GM12864 (cell line): ENCODE data around the gene MB.

Experiments used
- DNase-seq: peaks from one replicate; pipeline ENCODE4 v3.0.0-alpha.2; 2011; ENCODE audit warnings: low read depth
- H3K4me3 ChIP-seq: 2 replicates; pipeline ENCODE4 v1.5.1; 2011; ENCODE audit warnings: mild to moderate bottlenecking, low read depth, low read length, control low read depth
- TF ChIP-seq, protein P1 (sequence below): IDR thresholded peaks from 2 replicates; pipeline ENCODE4 v1.5.1; 2011; ENCODE audit warnings: low read depth, mild to moderate bottlenecking, moderate library complexity, low read length, control low read depth, inconsistent platforms; ENCODE audit errors: missing control alignments

MB gene

DNA sequence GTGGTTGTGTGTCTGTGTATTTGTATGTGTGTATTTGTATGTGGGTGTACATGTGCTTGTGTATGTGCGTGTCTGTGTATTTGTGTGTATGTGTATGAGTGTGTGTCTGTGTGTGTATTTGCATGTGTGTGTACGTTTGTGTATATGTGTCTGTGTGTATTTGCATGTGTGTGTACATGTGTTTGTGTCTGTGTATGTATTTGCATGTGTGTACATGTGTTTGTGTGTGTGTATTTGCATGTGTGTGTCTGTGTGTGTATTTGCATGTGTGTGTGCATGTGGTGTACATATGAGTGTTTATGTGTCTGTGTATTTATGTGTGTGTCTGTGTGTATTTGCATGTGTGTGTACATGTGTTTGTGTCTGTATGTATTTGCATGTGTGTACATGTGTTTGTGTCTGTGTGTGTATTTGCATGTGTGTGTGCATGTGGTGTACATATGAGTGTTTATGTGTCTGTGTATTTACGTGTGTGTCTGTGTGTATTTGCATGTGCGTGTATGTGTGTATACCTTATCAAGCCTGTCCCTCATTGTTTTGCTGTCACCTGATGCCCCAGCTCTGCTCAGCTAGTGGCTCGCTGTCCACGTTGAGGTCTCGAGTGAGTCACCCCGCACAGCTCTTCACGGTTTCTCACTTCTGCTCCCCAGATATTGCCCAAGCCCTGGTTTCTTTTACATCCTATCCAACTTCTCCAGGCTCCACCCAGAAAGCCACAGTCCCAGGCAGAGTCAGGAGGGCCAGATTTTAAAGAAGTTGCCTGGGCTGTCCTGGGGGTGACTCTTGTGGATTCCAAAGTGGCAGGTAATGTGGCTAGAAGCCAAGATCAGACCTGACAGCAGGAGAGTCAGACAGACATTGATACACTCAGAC, 15.2 kb downstream of the MB start:
- DNase-seq = no peak
- no peak overlapping the region for H3K4me3 ChIP-seq
- TF ChIP-seq, protein P1, sequence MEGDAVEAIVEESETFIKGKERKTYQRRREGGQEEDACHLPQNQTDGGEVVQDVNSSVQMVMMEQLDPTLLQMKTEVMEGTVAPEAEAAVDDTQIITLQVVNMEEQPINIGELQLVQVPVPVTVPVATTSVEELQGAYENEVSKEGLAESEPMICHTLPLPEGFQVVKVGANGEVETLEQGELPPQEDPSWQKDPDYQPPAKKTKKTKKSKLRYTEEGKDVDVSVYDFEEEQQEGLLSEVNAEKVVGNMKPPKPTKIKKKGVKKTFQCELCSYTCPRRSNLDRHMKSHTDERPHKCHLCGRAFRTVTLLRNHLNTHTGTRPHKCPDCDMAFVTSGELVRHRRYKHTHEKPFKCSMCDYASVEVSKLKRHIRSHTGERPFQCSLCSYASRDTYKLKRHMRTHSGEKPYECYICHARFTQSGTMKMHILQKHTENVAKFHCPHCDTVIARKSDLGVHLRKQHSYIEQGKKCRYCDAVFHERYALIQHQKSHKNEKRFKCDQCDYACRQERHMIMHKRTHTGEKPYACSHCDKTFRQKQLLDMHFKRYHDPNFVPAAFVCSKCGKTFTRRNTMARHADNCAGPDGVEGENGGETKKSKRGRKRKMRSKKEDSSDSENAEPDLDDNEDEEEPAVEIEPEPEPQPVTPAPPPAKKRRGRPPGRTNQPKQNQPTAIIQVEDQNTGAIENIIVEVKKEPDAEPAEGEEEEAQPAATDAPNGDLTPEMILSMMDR = no peak

DNA sequence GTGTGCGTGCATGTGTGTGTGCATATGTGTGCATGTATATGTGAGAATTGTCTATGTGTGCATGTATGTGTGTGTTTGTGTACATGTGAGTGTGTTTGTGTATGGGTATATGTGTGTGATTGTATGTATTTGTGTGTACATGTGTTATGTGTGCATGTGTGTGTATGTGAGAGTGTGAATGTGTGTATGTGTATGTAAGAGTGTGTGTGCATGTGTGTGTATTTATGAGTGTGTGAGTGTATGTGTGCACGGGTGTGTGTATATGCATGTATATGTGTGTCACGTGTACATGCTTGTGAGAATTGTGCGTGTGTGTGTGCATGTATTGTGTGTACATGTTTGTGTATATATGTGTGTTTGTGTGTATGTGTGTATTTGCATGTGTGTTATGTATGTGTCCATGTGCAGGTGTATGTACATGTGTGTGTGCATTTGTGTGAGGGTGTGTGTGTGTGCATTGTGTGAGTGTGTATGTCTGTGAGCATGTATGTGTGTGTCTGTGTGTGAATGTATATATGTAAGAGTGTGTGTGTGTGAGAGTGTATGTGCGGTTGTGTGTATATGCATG, 16.0 kb downstream of the MB start:
- no peak overlapping the region for H3K4me3 ChIP-seq
- TF ChIP-seq, protein P1 = no peak
- DNase-seq = no peak

DNA sequence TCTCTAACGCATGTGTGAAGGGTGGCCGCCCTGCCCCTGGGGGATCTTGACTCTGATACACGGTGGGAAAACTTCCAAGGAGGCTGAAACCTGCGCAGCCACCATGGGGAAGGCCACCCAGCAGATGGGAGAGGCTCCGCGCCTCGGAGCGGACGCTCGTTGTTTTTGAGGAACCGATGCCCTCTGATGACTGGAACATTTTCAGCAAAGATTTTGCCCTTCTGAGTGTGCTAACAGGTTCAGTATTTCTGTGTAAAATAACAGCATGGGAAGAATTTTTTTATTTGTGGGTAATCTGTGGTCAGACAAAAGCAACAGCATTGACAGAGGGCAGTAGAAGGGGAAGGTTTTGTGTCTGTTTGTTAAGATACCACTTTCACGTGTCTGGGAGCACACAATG, 16.7 kb downstream of the MB start:
- no peak for DNase-seq
- H3K4me3 ChIP-seq = no peak overlapping the region
- TF ChIP-seq, protein P1 = no peak

DNA sequence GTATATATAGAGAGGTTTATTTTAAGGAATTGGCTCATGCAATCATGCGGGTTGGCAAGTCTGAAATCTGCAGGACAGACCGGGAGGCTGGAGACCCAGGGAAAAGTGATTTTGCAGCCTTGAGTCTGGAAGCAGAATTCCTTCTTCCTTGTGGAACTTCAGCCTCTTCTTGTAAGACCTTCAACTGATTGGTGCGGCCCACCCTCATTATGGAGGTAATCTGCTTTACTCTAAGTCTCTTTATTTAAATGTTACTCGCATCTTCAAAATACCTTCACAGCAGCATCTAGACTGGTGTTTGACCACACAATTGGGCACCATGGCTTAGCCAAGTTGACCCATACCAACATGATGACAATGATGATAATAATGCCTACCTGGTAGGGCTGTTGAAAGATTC, 17.8 kb downstream of the MB start:
- H3K4me3 ChIP-seq = no peak overlapping the region
- TF ChIP-seq, protein P1 = no peak
- no peak for DNase-seq

DNA sequence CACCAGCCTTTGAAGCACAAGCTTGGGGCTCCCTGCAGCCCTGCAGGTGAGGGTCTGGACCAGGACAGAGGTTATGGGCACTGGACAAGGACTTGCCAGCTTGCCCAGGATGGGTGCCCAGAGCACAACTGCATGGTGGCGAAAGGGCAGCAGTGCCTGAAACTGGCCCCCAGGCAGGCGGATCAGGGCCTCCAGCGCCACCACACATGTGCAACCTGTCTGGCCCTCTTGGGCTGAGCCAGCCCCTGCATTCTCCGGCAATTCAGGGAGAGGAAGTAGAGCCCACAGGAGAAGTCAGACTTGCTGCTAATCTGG, 18.8 kb downstream of the MB start:
- DNase-seq = no peak
- H3K4me3 ChIP-seq = no peak overlapping the region
- TF ChIP-seq, protein P1 = no peak

DNA sequence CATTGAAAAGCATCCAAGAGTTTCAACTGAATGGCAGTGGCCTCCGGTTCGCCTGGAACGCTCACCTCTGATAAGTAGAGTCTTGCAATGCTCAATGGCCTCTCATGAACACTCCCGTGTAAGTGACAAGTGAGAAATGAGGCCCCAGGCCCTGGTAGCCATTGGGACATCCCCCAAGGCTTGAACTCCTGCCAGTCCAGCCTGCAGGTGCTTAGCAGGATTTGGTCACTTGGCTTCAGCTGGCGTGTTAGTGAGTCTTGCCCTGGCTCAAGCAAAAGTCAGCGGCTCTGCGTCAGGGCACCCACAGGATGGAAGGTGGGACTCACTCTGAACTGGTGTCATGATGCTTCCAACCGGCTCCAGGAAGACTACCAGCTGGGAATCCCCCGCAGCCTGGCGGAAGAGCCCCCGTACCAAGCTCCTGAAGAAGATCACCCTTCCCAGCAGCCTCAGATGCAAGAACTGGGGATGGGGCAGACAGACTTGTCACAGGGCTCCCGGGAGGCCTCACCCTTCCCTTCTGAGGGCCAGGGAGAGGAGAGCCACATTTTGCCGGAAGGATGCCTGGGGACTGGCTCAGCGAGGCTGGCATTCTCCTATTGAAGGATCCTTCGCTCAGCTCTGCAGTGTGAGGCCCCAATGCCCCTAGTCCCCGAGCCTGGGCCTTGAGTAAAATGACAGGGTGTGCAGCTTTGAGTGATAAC, 19.3 kb downstream of the MB start:
- DNase-seq = no peak
- H3K4me3 ChIP-seq = no peak overlapping the region
- TF ChIP-seq, protein P1 = no peak
